Parathyroid adenoma (tissue), 2 donors: Measurements from ENCODE around the gene OR2AE1.
"Not testable (repeated sequence)": the region's sequence is repeated elsewhere in the genome, so short reads cannot be mapped to it uniquely, and the experiment has no call there.

Experiments
- H2AFZ ChIP-seq: fragments of 300-600 bp; sonication (generic); one replicate; pipeline ENCODE4 v1.7.0; 2017; ENCODE audit warnings: antibody characterized with exemption, mild to moderate bottlenecking
- H3K27ac ChIP-seq: fragments of 300-600 bp; sonication (generic); one replicate; pipeline ENCODE4 v1.7.0; 2017
- H3K27me3 ChIP-seq: fragments of 300-600 bp; sonication (generic); one replicate; pipeline ENCODE4 v1.7.0; 2017; ENCODE audit warnings: low read length; ENCODE audit not compliant: control insufficient read depth, insufficient read depth
- H3K36me3 ChIP-seq: fragments of 300-600 bp; sonication (generic); one replicate; pipeline ENCODE4 v1.7.0; 2017; ENCODE audit warnings: low read length; ENCODE audit not compliant: control insufficient read depth, insufficient read depth
- H3K4me1 ChIP-seq: fragments of 300-600 bp; sonication (generic); one replicate; pipeline ENCODE4 v1.7.0; 2017; ENCODE audit warnings: control low read depth
- H3K4me2 ChIP-seq: fragments of 300-600 bp; sonication (generic); one replicate; pipeline ENCODE4 v1.7.0; 2017; ENCODE audit warnings: low read length
- H3K4me3 ChIP-seq: fragments of 300-600 bp; sonication (generic); one replicate; pipeline ENCODE4 v1.7.0; 2017; ENCODE audit warnings: low read depth, low read length
- H3K79me2 ChIP-seq: fragments of 300-600 bp; sonication (generic); one replicate; pipeline ENCODE4 v1.7.0; 2017; ENCODE audit warnings: control low read depth
- H3K9ac ChIP-seq: fragments of 300-600 bp; sonication (generic); one replicate; pipeline ENCODE4 v1.7.0; 2017; ENCODE audit warnings: mild to moderate bottlenecking
- H3K9me3 ChIP-seq: fragments of 300-600 bp; sonication (generic); one replicate; pipeline ENCODE4 v1.7.0; 2017; ENCODE audit warnings: low read length; ENCODE audit not compliant: control insufficient read depth
- TF ChIP-seq, protein P1 (sequence below): fragments of 300-600 bp; sonication (generic); IDR thresholded peaks from one replicate; pipeline ENCODE4 v1.7.0; 2017; ENCODE audit warnings: antibody characterized with exemption, mild to moderate bottlenecking
- donor health status: primary hyperparathyroidism.

Gene OR2AE1

GRCh38 chr7:99898836-99899235 lies 22.0 kb upstream of the OR2AE1 start:
- Histone ChIP-seq H2AFZ (no peak overlapping the region), H3K27me3 (no peaks in the 10 kb centered on the region), H3K36me3 (no peaks in the 10 kb centered on the region), H3K4me1 (no peaks in the 10 kb centered on the region), H3K4me3 (no peak overlapping the region), H3K79me2 (no peaks in the 10 kb centered on the region), H3K9me3 (no peaks in the 10 kb centered on the region), H3K9ac (no peak overlapping the region), H3K27ac (no peak overlapping the region), H3K4me2 (no peak overlapping the region)
- TF ChIP-seq, protein P1, sequence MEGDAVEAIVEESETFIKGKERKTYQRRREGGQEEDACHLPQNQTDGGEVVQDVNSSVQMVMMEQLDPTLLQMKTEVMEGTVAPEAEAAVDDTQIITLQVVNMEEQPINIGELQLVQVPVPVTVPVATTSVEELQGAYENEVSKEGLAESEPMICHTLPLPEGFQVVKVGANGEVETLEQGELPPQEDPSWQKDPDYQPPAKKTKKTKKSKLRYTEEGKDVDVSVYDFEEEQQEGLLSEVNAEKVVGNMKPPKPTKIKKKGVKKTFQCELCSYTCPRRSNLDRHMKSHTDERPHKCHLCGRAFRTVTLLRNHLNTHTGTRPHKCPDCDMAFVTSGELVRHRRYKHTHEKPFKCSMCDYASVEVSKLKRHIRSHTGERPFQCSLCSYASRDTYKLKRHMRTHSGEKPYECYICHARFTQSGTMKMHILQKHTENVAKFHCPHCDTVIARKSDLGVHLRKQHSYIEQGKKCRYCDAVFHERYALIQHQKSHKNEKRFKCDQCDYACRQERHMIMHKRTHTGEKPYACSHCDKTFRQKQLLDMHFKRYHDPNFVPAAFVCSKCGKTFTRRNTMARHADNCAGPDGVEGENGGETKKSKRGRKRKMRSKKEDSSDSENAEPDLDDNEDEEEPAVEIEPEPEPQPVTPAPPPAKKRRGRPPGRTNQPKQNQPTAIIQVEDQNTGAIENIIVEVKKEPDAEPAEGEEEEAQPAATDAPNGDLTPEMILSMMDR: no peak

DNA sequence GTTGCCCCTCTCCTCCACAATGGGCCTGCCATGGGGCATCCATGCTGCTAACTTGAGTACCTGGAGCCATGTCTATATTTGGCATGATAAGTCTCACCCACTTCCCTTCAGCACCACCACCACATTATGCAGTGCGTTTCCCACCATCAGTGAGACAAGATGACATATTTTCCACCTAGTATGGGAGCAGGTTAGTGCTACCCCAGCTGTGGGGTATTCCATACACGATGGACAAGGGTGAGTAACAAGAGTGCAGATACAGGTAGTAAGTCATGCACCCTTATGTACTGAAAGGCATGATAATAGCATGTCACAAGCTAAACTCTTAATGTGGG lies 21.2 kb upstream of the OR2AE1 start:
- no peaks in the 10 kb centered on the region for H3K36me3 ChIP-seq
- no peak overlapping the region for H3K4me3 ChIP-seq
- H3K4me1 ChIP-seq: no peaks in the 10 kb centered on the region
- no peaks in the 10 kb centered on the region for H3K79me2 ChIP-seq
- no peak overlapping the region for H3K27ac ChIP-seq
- no peak overlapping the region for H3K4me2 ChIP-seq
- no peaks in the 10 kb centered on the region for H3K27me3 ChIP-seq
- no peak overlapping the region for H3K9ac ChIP-seq
- TF ChIP-seq, protein P1: no peak
- H2AFZ ChIP-seq: no peak overlapping the region
- no peaks in the 10 kb centered on the region for H3K9me3 ChIP-seq

DNA sequence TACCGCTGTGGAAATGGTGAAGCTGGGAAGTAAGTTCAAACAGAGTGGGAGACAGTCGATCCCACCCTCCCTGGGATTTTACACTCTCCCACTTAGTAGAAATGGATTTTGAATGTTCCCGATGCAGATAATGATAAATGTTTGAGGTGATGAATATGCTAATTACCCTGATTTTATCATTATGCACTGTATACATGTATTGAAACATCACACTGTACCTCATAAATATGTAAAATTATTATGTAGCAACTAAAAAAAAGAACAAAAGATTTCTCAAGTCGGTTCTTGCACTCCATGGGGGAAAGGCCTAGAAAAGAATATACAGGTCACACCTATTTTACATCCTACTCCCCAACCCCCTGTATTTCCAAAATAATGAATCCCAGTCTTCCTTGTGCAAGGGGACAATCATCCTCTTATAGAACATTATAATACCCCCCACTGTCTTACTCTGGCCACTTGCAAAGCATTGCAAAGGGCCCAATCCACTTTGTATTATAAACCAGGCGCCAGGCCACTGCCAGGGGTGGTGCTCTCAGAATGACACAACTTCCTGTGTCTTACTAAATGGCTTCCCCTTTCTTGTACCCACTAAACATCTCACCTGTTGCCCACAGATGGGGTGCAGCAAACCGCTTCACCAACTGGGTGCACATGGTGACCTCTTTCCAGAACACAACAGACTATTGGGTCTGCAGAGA lies 20.6 kb upstream of the OR2AE1 start:
- Histone ChIP-seq H3K4me3 (no peak overlapping the region), H3K4me1 (no peaks in the 10 kb centered on the region), H2AFZ (no peak overlapping the region), H3K4me2 (no peak overlapping the region), H3K27ac (no peak overlapping the region), H3K36me3 (no peaks in the 10 kb centered on the region), H3K27me3 (no peaks in the 10 kb centered on the region), H3K79me2 (no peaks in the 10 kb centered on the region), H3K9me3 (no peaks in the 10 kb centered on the region), H3K9ac (no peak overlapping the region)
- TF ChIP-seq, protein P1: no peak

GRCh38 chr7:99894738-99895137 lies 17.9 kb upstream of the OR2AE1 start:
- H3K4me3 ChIP-seq: no peak overlapping the region
- no peak overlapping the region for H3K27ac ChIP-seq
- H3K36me3 ChIP-seq: no peaks in the 10 kb centered on the region
- no peak overlapping the region for H3K4me2 ChIP-seq
- TF ChIP-seq, protein P1: no peak
- no peaks in the 10 kb centered on the region for H3K27me3 ChIP-seq
- no peaks in the 10 kb centered on the region for H3K79me2 ChIP-seq
- H2AFZ ChIP-seq: no peak overlapping the region
- no peaks in the 10 kb centered on the region for H3K4me1 ChIP-seq
- H3K9ac ChIP-seq: no peak overlapping the region
- H3K9me3 ChIP-seq: no peaks in the 10 kb centered on the region

- no peak overlapping the region for H3K4me3 ChIP-seq
- TF ChIP-seq, protein P1: no peak
- no peak overlapping the region for H3K27ac ChIP-seq
- no peaks in the 10 kb centered on the region for H3K79me2 ChIP-seq
- no peaks in the 10 kb centered on the region for H3K4me1 ChIP-seq
- no peaks in the 10 kb centered on the region for H3K9me3 ChIP-seq
- H3K4me2 ChIP-seq: no peak overlapping the region
- no peak overlapping the region for H3K9ac ChIP-seq
- no peak overlapping the region for H2AFZ ChIP-seq
- no peaks in the 10 kb centered on the region for H3K27me3 ChIP-seq
- no peaks in the 10 kb centered on the region for H3K36me3 ChIP-seq
Observed at GRCh38 chr7:99893280-99893679, 16.4 kb upstream of the OR2AE1 start.

GRCh38 chr7:99890348-99890747 lies 13.5 kb upstream of the OR2AE1 start:
- H3K27me3 ChIP-seq, H3K79me2 ChIP-seq, H3K9me3 ChIP-seq, H3K36me3 ChIP-seq, H2AFZ ChIP-seq, H3K4me3 ChIP-seq, H3K4me2 ChIP-seq, H3K9ac ChIP-seq, H3K27ac ChIP-seq, H3K4me1 ChIP-seq: not testable (repeated sequence)

GRCh38 chr7:99888366-99888765 lies 11.5 kb upstream of the OR2AE1 start:
- H3K79me2 ChIP-seq, H3K27ac ChIP-seq, H2AFZ ChIP-seq, H3K9ac ChIP-seq, H3K9me3 ChIP-seq, H3K4me3 ChIP-seq, H3K4me1 ChIP-seq, H3K27me3 ChIP-seq, H3K4me2 ChIP-seq, H3K36me3 ChIP-seq: not testable (repeated sequence)
